GM12878 (cell line): ENCODE measurements around the gene MSH5.

ENCODE experiments used
- BRCA1 ChIP-seq: IDR thresholded peaks from 2 replicates; pipeline ENCODE4 v1.6.1; 2011; ENCODE audit warnings: low read depth, low read length, improper control_type of control experiment
- FOXK2 ChIP-seq: fragments of 450-650 bp; IDR thresholded peaks from 2 replicates; pipeline ENCODE4 v1.6.1; 2017; ENCODE audit warnings: mild to moderate bottlenecking, moderate library complexity
- TF ChIP-seq, protein P1 (sequence below): IDR thresholded peaks from 2 replicates; pipeline ENCODE4 v1.6.1; 2012; ENCODE audit warnings: low read depth, low read length, improper control_type of control experiment
- TF ChIP-seq, protein P2 (sequence below), 3 experiments: IDR thresholded peaks in 2 of 3; conservative IDR thresholded peaks in 1 of 3; 2 replicates each; pipeline ENCODE4 v1.5.1; 2011; ENCODE audit warnings: low read depth in 3 of 3, low read length in 3 of 3, mild to moderate bottlenecking in 3 of 3, control low read depth in 2 of 3, moderate library complexity in 2 of 3, inconsistent platforms in 1 of 3, mixed read lengths in 1 of 3; ENCODE audit not compliant: control insufficient read depth in 2 of 3, insufficient read depth in 1 of 3; ENCODE audit errors: extremely low read depth in 1 of 3
- TF ChIP-seq, protein P3 (sequence below): fragments of 450-650 bp; IDR thresholded peaks from 2 replicates; pipeline ENCODE4 v1.6.1; 2017; ENCODE audit warnings: antibody characterized with exemption, mild to moderate bottlenecking, moderate library complexity
- TF ChIP-seq, protein P4 (sequence below): IDR thresholded peaks from 2 replicates; pipeline ENCODE4 v1.6.1; 2011; ENCODE audit warnings: mild to moderate bottlenecking, low read depth, low read length, moderate library complexity; ENCODE audit not compliant: insufficient replicate concordance

DNA sequence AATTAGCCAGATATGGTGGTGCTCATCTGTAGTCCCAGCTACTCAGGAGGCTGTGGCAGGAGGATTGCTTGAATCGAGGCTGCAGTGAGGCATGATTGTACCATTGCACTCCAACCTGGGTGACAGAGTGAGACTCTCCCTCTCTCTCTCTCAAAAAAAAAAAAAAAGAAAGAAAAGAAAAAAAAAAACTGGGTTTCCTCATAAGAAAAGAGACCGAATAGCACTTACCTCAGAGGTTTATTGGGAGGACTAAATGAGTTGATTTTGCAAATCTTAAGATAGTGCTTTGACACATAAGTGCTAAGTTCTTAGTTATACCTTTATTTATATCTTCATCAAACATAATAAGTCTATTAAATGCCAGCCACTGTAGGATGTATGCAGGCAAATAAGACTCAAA is 31.1 kb downstream of the MSH5 start:
- TF ChIP-seq, protein P1, sequence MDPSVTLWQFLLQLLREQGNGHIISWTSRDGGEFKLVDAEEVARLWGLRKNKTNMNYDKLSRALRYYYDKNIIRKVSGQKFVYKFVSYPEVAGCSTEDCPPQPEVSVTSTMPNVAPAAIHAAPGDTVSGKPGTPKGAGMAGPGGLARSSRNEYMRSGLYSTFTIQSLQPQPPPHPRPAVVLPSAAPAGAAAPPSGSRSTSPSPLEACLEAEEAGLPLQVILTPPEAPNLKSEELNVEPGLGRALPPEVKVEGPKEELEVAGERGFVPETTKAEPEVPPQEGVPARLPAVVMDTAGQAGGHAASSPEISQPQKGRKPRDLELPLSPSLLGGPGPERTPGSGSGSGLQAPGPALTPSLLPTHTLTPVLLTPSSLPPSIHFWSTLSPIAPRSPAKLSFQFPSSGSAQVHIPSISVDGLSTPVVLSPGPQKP, result no peak
- TF ChIP-seq, protein P2, sequence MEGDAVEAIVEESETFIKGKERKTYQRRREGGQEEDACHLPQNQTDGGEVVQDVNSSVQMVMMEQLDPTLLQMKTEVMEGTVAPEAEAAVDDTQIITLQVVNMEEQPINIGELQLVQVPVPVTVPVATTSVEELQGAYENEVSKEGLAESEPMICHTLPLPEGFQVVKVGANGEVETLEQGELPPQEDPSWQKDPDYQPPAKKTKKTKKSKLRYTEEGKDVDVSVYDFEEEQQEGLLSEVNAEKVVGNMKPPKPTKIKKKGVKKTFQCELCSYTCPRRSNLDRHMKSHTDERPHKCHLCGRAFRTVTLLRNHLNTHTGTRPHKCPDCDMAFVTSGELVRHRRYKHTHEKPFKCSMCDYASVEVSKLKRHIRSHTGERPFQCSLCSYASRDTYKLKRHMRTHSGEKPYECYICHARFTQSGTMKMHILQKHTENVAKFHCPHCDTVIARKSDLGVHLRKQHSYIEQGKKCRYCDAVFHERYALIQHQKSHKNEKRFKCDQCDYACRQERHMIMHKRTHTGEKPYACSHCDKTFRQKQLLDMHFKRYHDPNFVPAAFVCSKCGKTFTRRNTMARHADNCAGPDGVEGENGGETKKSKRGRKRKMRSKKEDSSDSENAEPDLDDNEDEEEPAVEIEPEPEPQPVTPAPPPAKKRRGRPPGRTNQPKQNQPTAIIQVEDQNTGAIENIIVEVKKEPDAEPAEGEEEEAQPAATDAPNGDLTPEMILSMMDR (IDR thresholded peaks at IDR 0.05 in 2 of 3, conservative IDR thresholded peaks at IDR 0.05 in 1 of 3; ENCODE audit: control insufficient read depth in 2 of 3, extremely low read depth in 1 of 3, insufficient read depth in 1 of 3, low read depth in 3 of 3, low read length in 3 of 3), result no peak
- TF ChIP-seq, protein P3, sequence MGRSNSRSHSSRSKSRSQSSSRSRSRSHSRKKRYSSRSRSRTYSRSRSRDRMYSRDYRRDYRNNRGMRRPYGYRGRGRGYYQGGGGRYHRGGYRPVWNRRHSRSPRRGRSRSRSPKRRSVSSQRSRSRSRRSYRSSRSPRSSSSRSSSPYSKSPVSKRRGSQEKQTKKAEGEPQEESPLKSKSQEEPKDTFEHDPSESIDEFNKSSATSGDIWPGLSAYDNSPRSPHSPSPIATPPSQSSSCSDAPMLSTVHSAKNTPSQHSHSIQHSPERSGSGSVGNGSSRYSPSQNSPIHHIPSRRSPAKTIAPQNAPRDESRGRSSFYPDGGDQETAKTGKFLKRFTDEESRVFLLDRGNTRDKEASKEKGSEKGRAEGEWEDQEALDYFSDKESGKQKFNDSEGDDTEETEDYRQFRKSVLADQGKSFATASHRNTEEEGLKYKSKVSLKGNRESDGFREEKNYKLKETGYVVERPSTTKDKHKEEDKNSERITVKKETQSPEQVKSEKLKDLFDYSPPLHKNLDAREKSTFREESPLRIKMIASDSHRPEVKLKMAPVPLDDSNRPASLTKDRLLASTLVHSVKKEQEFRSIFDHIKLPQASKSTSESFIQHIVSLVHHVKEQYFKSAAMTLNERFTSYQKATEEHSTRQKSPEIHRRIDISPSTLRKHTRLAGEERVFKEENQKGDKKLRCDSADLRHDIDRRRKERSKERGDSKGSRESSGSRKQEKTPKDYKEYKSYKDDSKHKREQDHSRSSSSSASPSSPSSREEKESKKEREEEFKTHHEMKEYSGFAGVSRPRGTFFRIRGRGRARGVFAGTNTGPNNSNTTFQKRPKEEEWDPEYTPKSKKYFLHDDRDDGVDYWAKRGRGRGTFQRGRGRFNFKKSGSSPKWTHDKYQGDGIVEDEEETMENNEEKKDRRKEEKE, result no peak
- no peak for TF ChIP-seq FOXK2
- TF ChIP-seq BRCA1, result no peak
- TF ChIP-seq, protein P4, sequence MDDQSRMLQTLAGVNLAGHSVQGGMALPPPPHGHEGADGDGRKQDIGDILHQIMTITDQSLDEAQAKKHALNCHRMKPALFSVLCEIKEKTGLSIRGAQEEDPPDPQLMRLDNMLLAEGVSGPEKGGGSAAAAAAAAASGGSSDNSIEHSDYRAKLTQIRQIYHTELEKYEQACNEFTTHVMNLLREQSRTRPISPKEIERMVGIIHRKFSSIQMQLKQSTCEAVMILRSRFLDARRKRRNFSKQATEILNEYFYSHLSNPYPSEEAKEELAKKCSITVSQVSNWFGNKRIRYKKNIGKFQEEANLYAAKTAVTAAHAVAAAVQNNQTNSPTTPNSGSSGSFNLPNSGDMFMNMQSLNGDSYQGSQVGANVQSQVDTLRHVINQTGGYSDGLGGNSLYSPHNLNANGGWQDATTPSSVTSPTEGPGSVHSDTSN, result no peak
